ENCODE measurements around the gene CGB8.

Gene CGB8

GRCh38 chr19:49086296-49086695 is 37.4 kb upstream of the CGB8 start:
- peaks cover 50% of the 10 kb centered on the region for H3K36me3 ChIP-seq (ENCODE audit: low read depth)
- no peaks in the 10 kb centered on the region for H3K9me3 ChIP-seq (ENCODE audit: severe bottlenecking)
- TF ChIP-seq, protein P1, sequence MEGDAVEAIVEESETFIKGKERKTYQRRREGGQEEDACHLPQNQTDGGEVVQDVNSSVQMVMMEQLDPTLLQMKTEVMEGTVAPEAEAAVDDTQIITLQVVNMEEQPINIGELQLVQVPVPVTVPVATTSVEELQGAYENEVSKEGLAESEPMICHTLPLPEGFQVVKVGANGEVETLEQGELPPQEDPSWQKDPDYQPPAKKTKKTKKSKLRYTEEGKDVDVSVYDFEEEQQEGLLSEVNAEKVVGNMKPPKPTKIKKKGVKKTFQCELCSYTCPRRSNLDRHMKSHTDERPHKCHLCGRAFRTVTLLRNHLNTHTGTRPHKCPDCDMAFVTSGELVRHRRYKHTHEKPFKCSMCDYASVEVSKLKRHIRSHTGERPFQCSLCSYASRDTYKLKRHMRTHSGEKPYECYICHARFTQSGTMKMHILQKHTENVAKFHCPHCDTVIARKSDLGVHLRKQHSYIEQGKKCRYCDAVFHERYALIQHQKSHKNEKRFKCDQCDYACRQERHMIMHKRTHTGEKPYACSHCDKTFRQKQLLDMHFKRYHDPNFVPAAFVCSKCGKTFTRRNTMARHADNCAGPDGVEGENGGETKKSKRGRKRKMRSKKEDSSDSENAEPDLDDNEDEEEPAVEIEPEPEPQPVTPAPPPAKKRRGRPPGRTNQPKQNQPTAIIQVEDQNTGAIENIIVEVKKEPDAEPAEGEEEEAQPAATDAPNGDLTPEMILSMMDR (IDR thresholded peaks at IDR 0.05; ENCODE audit: poor library complexity, severe bottlenecking), result no peak
- peak overlapping the region; percentile 73 for H3K4me3 ChIP-seq (ENCODE audit: severe bottlenecking)
- DNase-seq (ENCODE audit: low spot score) (no peak), ATAC-seq (ENCODE audit: low read depth) (no peak)
- peaks cover 3% of the 10 kb centered on the region for H3K4me1 ChIP-seq (ENCODE audit: insufficient read depth, poor library complexity, severe bottlenecking)
- H3K27ac ChIP-seq (ENCODE audit: poor library complexity, severe bottlenecking), result peak overlapping the region; percentile 51
- H3K27me3 ChIP-seq (ENCODE audit: insufficient read depth, poor library complexity, severe bottlenecking), result no peaks in the 10 kb centered on the region

- ATAC-seq (ENCODE audit: low read depth), result no peak
Observed at GRCh38 chr19:49085868-49086232, 36.9 kb upstream of the CGB8 start.

GRCh38 chr19:49085020-49085867 is 36.3 kb upstream of the CGB8 start, which contains the start of gene SNRNP70:
SNRNP70 (plus strand) TSS chr19:49085451; CDS start chr19:49086415, 964 bp downstream.
- DNase-seq (ENCODE audit: low spot score), result peak; percentile 98
- peak; percentile 93 for ATAC-seq (ENCODE audit: low read depth)
- no peaks in the 10 kb centered on the region for H3K9me3 ChIP-seq (ENCODE audit: severe bottlenecking)
- peaks cover 39% of the 10 kb centered on the region for H3K36me3 ChIP-seq (ENCODE audit: low read depth)
- H3K27me3 ChIP-seq (ENCODE audit: insufficient read depth, poor library complexity, severe bottlenecking), result no peaks in the 10 kb centered on the region
- peak within 1 kb of the TSS; percentile 73 for H3K4me3 ChIP-seq (ENCODE audit: severe bottlenecking)
- H3K4me1 ChIP-seq (ENCODE audit: insufficient read depth, poor library complexity, severe bottlenecking), result peaks cover 3% of the 10 kb centered on the region
- TF ChIP-seq, protein P1 (IDR thresholded peaks at IDR 0.05; ENCODE audit: poor library complexity, severe bottlenecking), result no peak
- H3K27ac ChIP-seq (ENCODE audit: poor library complexity, severe bottlenecking), result peak within 1 kb of the TSS; percentile 51

More at GRCh38 chr19:49085868-49086232, 36.9 kb upstream of the CGB8 start:
- H3K36me3 ChIP-seq (ENCODE audit: low read depth), result peaks cover 45% of the 10 kb centered on the region
- H3K9me3 ChIP-seq (ENCODE audit: severe bottlenecking), result no peaks in the 10 kb centered on the region
- no peaks in the 10 kb centered on the region for H3K27me3 ChIP-seq (ENCODE audit: insufficient read depth, poor library complexity, severe bottlenecking)
- TF ChIP-seq, protein P1 (IDR thresholded peaks at IDR 0.05; ENCODE audit: poor library complexity, severe bottlenecking), result no peak
- H3K4me1 ChIP-seq (ENCODE audit: insufficient read depth, poor library complexity, severe bottlenecking), result peaks cover 3% of the 10 kb centered on the region
- peak overlapping the region; percentile 73 for H3K4me3 ChIP-seq (ENCODE audit: severe bottlenecking)
- H3K27ac ChIP-seq (ENCODE audit: poor library complexity, severe bottlenecking), result peak overlapping the region; percentile 51
- no peak for DNase-seq (ENCODE audit: low spot score)

DNA sequence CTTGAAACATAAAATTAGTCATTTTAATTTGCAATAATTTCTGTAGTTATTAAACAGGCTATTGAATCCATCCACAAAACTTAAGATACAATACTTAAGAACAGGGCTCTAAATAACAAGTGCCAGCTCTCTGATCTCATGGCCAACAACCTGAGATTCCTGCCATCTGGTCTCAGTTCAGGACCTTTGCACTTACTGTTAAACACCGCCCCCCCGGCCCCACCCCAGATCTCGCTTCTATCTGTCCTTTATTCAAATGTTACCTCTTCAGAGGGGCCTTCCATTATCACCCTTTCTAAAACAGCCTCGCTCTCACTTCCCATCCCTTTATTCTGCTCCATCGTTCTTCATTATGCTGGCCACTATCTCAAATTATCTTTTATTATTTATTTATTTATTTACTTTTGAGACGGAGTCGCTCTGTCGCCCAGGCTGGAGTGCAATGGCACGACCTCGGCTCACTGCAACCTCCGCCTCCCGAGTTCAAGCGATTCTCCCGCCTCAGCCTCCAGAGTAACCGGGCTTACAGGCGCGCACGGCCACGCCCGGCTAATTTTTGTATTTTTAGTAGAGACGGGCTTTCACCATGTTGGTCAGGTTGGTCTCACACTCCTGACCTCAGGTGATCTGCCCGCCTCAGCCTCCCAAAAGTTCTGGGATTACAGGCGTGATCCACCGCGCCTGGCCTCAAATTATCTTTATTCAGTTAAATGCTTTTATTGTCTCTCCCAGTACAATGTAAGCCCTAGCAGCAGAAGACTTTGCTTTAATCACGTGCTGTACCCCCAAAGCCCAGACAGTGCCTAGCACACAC is 35.5 kb upstream of the CGB8 start:
- H3K36me3 ChIP-seq (ENCODE audit: low read depth), result peaks cover 34% of the 10 kb centered on the region
- DNase-seq (ENCODE audit: low spot score), result no peak
- no peaks in the 10 kb centered on the region for H3K27me3 ChIP-seq (ENCODE audit: insufficient read depth, poor library complexity, severe bottlenecking)
- peaks cover 3% of the 10 kb centered on the region for H3K4me1 ChIP-seq (ENCODE audit: insufficient read depth, poor library complexity, severe bottlenecking)
- peak overlapping the region; percentile 73 for H3K4me3 ChIP-seq (ENCODE audit: severe bottlenecking)
- no peaks in the 10 kb centered on the region for H3K9me3 ChIP-seq (ENCODE audit: severe bottlenecking)
- TF ChIP-seq, protein P1 (IDR thresholded peaks at IDR 0.05; ENCODE audit: poor library complexity, severe bottlenecking), result no peak
- H3K27ac ChIP-seq (ENCODE audit: poor library complexity, severe bottlenecking), result peak overlapping the region; percentile 51
- no peak for ATAC-seq (ENCODE audit: low read depth)

All from RWPE2 (cell line).